Tibial nerve (tissue), 4 donors: ENCODE data around the gene ASTN2.

Source experiments
- EP300 ChIP-seq, 2 donors: sonication (generic); formaldehyde crosslinking; IDR thresholded peaks; one replicate each; pipeline ENCODE4 v1.6.1; 2017; ENCODE audit warnings: antibody characterized with exemption in 2 of 2, mild to moderate bottlenecking in 1 of 2
- POLR2A ChIP-seq, 2 donors: fragments of 450-650 bp; IDR thresholded peaks; one replicate each; pipeline ENCODE4 v1.6.1; 2017; ENCODE audit warnings: antibody characterized with exemption in 2 of 2, mild to moderate bottlenecking in 2 of 2, moderate library complexity in 2 of 2
- TF ChIP-seq, protein P1 (sequence below), 5 experiments: fragments of 200-600 bp in 3 of 5; fragments of 450-650 bp in 2 of 5; sonication (generic) in 3 of 5; IDR thresholded peaks; one replicate each; pipeline ENCODE4 v1.5.1; 2016 to 2019; ENCODE audit warnings: antibody characterized with exemption in 5 of 5, mild to moderate bottlenecking in 3 of 5, moderate library complexity in 2 of 5

- TF ChIP-seq POLR2A (IDR thresholded peaks at IDR 0.05) (no peak), EP300 (IDR thresholded peaks at IDR 0.05) (no peak)
- TF ChIP-seq, protein P1, sequence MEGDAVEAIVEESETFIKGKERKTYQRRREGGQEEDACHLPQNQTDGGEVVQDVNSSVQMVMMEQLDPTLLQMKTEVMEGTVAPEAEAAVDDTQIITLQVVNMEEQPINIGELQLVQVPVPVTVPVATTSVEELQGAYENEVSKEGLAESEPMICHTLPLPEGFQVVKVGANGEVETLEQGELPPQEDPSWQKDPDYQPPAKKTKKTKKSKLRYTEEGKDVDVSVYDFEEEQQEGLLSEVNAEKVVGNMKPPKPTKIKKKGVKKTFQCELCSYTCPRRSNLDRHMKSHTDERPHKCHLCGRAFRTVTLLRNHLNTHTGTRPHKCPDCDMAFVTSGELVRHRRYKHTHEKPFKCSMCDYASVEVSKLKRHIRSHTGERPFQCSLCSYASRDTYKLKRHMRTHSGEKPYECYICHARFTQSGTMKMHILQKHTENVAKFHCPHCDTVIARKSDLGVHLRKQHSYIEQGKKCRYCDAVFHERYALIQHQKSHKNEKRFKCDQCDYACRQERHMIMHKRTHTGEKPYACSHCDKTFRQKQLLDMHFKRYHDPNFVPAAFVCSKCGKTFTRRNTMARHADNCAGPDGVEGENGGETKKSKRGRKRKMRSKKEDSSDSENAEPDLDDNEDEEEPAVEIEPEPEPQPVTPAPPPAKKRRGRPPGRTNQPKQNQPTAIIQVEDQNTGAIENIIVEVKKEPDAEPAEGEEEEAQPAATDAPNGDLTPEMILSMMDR (IDR thresholded peaks at IDR 0.05): no peak
These were observed 78.9 kb downstream of the ASTN2 start for GRCh38 chr9:117335837-117336433.
